Measurements from ENCODE around the gene INPP4A. TPM values are rescaled to one million over a fixed set of nuclear protein-coding genes. Genes with fewer than 3 reads are reported as not detected.

The INPP4A gene
- total RNA-seq, 4 donors from 2014 or later, result 22.8 to 35.8 (median 25.4) TPM

GRCh38 chr2:98484652-98485452 is 40.2 kb downstream of the INPP4A start:
- no peaks in the 10 kb centered on the region for H3K36me3 ChIP-seq
- intact Hi-C loops (cut with DNase I; ENCODE audit: low total_unique reads) (no loop called here), in situ Hi-C loops (cut with MboI; ENCODE audit: low pct_ligation_motif_present in 1 of 4, low pct_unique_long_range_greater_than_20kb in 1 of 4, low sequenced_read_pairs in 3 of 4) (no loop called here)
- no peaks in the 10 kb centered on the region for H3K9me3 ChIP-seq
- H3K4me3 ChIP-seq, result no peak overlapping the region
- 92 to 93% methylated on average over 10 to 13 of the region's 13 CpGs for WGBS, 2 donors (ENCODE audit: low coverage in 1 of 2)
- H3K4me1 ChIP-seq, result peaks cover 22 to 70% (median 31%) of the 10 kb centered on the region in 4 donors
- no peak for TF ChIP-seq POLR2AphosphoS5 (IDR thresholded peaks at IDR 0.05)
- TF ChIP-seq, protein P1, sequence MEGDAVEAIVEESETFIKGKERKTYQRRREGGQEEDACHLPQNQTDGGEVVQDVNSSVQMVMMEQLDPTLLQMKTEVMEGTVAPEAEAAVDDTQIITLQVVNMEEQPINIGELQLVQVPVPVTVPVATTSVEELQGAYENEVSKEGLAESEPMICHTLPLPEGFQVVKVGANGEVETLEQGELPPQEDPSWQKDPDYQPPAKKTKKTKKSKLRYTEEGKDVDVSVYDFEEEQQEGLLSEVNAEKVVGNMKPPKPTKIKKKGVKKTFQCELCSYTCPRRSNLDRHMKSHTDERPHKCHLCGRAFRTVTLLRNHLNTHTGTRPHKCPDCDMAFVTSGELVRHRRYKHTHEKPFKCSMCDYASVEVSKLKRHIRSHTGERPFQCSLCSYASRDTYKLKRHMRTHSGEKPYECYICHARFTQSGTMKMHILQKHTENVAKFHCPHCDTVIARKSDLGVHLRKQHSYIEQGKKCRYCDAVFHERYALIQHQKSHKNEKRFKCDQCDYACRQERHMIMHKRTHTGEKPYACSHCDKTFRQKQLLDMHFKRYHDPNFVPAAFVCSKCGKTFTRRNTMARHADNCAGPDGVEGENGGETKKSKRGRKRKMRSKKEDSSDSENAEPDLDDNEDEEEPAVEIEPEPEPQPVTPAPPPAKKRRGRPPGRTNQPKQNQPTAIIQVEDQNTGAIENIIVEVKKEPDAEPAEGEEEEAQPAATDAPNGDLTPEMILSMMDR (IDR thresholded peaks at IDR 0.05), result no peak
- no peak for TF ChIP-seq POLR2A (IDR thresholded peaks at IDR 0.05)
- TF ChIP-seq EP300 (IDR thresholded peaks at IDR 0.05; ENCODE audit: low read depth), result no peak
- DNase-seq, result no peak
- H3K27ac ChIP-seq, result peak overlapping the region in 1 of 4 donors; percentile 45
- H3K27me3 ChIP-seq, result no peaks in the 10 kb centered on the region

- Histone ChIP-seq H3K27me3 (no peaks in the 10 kb centered on the region), H3K4me3 (no peak overlapping the region), H3K4me1 (peaks cover 19 to 66% (median 30%) of the 10 kb centered on the region in 4 donors), H3K36me3 (no peaks in the 10 kb centered on the region), H3K9me3 (no peaks in the 10 kb centered on the region), H3K27ac (peak overlapping the region in 1 of 4 donors; percentile 63)
- DNase-seq, result peak; percentile 37
- in situ Hi-C loops (cut with MboI; ENCODE audit: low pct_ligation_motif_present in 1 of 4, low pct_unique_long_range_greater_than_20kb in 1 of 4, low sequenced_read_pairs in 3 of 4) (no loop called here), intact Hi-C loops (cut with DNase I; ENCODE audit: low total_unique reads) (no loop called here)
- 79 to 97% methylated on average over 4 of the region's 4 CpGs for WGBS, 2 donors (ENCODE audit: low coverage in 1 of 2)
- TF ChIP-seq, protein P1 (IDR thresholded peaks at IDR 0.05), result no peak
- TF ChIP-seq POLR2A (IDR thresholded peaks at IDR 0.05), result no peak
- no peak for TF ChIP-seq POLR2AphosphoS5 (IDR thresholded peaks at IDR 0.05)
- no peak for TF ChIP-seq EP300 (IDR thresholded peaks at IDR 0.05; ENCODE audit: low read depth)
Observed at GRCh38 chr2:98485453-98485755, 40.7 kb downstream of the INPP4A start.

- Histone ChIP-seq H3K4me1 (peaks cover 19 to 68% (median 29%) of the 10 kb centered on the region in 4 donors), H3K4me3 (no peak overlapping the region), H3K9me3 (no peaks in the 10 kb centered on the region), H3K27ac (peak overlapping the region in 2 of 4 donors; percentile 2 to 63), H3K27me3 (no peaks in the 10 kb centered on the region), H3K36me3 (no peaks in the 10 kb centered on the region)
- intact Hi-C loops (cut with DNase I; ENCODE audit: low total_unique reads), result no loop called here
- 76 to 81% methylated on average over 4 to 5 of the region's 5 CpGs for WGBS, 2 donors (ENCODE audit: low coverage in 1 of 2)
- peak; percentile 26 for DNase-seq
- TF ChIP-seq POLR2AphosphoS5 (IDR thresholded peaks at IDR 0.05) (no peak), POLR2A (IDR thresholded peaks at IDR 0.05) (no peak), EP300 (IDR thresholded peaks at IDR 0.05; ENCODE audit: low read depth) (no peak)
- TF ChIP-seq, protein P1 (IDR thresholded peaks at IDR 0.05), result no peak
- in situ Hi-C loops (cut with MboI; ENCODE audit: low pct_ligation_motif_present in 1 of 4, low pct_unique_long_range_greater_than_20kb in 1 of 4, low sequenced_read_pairs in 3 of 4), result no loop called here
Observed at GRCh38 chr2:98486374-98486981, 41.8 kb downstream of the INPP4A start.

DNA sequence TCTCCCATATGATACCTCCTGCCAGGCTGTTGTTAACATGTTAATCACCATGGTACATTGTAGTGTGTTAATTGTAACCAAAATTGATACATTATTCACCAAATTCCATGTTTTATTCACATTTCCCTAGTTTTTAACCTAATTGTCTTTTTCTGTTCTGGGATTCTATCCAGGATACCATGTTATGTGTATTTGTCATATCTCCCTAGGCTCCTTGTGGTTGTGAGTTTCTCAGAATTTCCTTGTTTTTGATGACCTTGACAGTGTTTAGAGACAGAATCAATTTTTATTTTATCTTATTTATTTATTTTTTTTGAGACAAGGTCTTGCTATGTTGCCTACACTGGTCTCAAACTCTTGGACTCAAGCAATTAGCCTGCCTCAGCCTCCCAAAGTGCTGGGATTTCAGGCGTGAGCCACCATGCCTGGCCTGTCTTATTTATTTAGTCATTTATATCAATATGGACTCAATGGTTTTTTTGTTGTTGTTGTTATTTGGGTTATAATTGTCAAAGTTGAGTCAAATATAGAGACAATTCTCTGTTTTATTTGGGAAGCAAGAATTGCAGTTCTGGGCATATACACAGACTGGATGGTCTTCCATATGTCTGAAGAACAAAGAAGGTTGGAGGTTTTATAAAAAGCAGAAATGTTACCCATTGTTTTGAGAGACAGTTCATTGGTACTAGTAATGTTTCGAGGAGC is 42.6 kb downstream of the INPP4A start:
- H3K4me1 ChIP-seq, result peaks cover 19 to 63% (median 29%) of the 10 kb centered on the region in 4 donors
- no peaks in the 10 kb centered on the region for H3K9me3 ChIP-seq
- no peak overlapping the region for H3K4me3 ChIP-seq
- no peak for DNase-seq
- WGBS, 2 donors (ENCODE audit: low coverage in 1 of 2), result 87 to 100% methylated on average over 2 of the region's 2 CpGs
- TF ChIP-seq, protein P1 (IDR thresholded peaks at IDR 0.05), result no peak
- TF ChIP-seq EP300 (IDR thresholded peaks at IDR 0.05; ENCODE audit: low read depth), result no peak
- no peak for TF ChIP-seq POLR2A (IDR thresholded peaks at IDR 0.05)
- no peak for TF ChIP-seq POLR2AphosphoS5 (IDR thresholded peaks at IDR 0.05)
- in situ Hi-C loops (cut with MboI; ENCODE audit: low pct_ligation_motif_present in 1 of 4, low pct_unique_long_range_greater_than_20kb in 1 of 4, low sequenced_read_pairs in 3 of 4) (no loop called here), intact Hi-C loops (cut with DNase I; ENCODE audit: low total_unique reads) (no loop called here)
- H3K27me3 ChIP-seq, result no peaks in the 10 kb centered on the region
- H3K36me3 ChIP-seq, result no peaks in the 10 kb centered on the region
- H3K27ac ChIP-seq, result peak overlapping the region in 2 of 4 donors; percentile 8 to 63
